ENCODE results near the gene ICE1.
"Not testable (repeated sequence)": the region's sequence is repeated elsewhere in the genome, so short reads cannot be mapped to it uniquely, and the experiment has no call there.

The ICE1 gene

GRCh38 chr5:5492087-5492933 is 69.8 kb downstream of the ICE1 start:
- peak; percentile 56 for DNase-seq (ENCODE audit: low read depth)

- not testable (repeated sequence) for DNase-seq (ENCODE audit: low read depth)
Observed at GRCh38 chr5:5492934-5493271, 70.4 kb downstream of the ICE1 start.

DNA sequence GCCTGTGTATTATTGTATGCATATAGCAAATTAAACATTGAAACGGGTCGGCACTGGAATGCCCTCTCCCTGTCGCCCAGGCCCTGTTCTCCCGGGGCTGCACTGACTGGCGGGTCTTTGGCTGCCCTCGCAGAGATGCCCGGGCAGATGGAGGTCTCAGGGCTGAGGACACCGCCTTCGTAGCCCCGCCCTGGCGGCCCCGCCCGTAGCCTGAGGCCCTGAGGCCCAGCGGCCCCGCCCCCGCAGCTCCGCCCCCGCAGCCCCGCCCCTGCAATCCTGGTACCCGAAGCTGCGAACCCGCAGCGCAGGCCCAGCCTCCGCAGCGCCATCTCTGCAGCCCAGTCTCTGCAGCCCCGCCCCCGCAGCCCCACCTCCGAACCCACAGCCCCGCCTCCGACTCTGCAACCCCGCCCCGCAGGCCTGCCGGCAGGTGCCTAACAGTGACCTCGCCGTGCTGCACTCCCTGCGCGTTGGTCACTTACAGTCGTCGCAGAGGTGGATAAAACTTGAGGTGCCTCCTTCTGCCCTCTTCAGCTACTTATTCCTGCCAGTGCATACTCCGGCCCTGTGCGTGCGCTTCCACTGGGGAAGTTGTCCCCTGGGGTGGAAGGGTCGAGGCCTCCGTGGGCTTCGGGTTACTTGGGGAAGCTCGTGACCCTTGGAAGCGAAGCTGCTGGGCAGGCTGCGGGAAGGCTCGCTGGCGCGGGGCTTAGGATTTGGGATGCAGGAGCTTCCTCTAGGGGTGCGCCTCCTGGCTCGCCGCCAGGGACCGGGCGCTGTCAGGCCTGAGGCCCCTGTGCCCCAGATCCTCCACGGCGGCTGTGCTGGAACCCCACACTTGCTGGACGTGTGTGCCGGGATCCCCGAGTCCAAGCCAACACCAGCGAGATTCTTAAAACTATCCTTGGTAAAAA is 72.3 kb downstream of the ICE1 start:
- peak; percentile 52 for DNase-seq (ENCODE audit: low read depth)

- DNase-seq (ENCODE audit: low read depth): peak; percentile 52
Observed at GRCh38 chr5:5497152-5497788, 74.8 kb downstream of the ICE1 start.

- DNase-seq (ENCODE audit: low read depth): no peak
Observed at GRCh38 chr5:5499442-5499841, 77.0 kb downstream of the ICE1 start.

DNA sequence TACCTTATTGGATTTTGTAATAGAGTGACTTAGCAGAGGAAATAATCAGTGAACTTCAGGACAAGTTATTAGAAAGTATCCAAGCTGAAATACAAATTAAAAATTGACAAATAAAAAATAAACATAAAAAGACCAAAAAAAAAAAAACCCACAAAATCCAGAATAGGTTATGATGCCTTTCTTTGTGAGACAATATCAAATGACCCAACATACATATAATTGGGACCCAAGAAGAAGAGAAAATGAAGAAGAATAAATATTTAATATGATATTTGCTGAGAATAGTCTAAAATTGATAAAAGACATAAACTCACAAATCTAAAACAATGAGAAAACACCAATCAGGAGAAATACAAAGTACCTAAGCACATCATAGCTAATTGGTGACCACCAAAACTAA is 81.8 kb downstream of the ICE1 start:
- DNase-seq (ENCODE audit: low read depth): no peak

DNA sequence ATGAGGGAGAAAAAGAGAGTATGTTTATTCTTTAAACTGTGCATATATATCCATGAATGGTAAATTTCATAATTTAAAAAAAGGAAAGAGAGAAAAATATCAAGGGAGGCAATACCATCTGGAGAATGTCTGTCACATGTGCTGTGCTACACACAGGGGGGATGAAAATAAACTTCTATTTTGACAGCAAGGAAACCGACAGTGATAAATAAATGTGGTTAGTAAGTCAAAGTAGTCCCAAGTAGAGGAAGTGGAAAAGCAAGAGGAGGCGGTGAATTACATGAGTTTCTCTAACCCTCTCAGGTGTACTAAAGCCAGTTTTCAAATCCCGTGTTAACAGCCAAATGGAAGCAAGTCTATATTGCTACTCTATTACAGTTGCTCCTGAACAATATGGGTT is 83.3 kb downstream of the ICE1 start:
- DNase-seq (ENCODE audit: low read depth): no peak

GRCh38 chr5:5508391-5508790 is 85.9 kb downstream of the ICE1 start:
- no peak for DNase-seq (ENCODE audit: low read depth)

GRCh38 chr5:5511904-5512416 is 89.5 kb downstream of the ICE1 start:
- DNase-seq (ENCODE audit: low read depth): no peak

DNA sequence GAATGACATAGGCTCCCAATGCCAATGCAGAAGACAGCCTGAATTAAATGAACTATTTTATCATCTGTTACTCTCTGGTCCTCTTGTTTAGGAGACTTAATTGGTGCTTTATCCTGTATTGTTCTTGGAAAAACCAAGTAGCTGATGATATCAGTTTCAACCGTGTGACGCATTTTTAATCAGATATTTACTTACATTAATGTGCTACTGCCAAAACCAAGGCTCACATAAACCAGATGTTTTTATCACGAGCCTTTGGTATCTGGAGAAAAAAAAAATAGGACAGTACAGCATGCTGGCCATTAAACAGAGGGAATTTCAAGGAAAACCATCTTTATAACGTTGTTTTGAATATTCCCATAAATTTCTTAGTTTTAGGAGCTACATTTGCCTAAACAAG is 90.1 kb downstream of the ICE1 start:
- DNase-seq (ENCODE audit: low read depth): no peak

DNA sequence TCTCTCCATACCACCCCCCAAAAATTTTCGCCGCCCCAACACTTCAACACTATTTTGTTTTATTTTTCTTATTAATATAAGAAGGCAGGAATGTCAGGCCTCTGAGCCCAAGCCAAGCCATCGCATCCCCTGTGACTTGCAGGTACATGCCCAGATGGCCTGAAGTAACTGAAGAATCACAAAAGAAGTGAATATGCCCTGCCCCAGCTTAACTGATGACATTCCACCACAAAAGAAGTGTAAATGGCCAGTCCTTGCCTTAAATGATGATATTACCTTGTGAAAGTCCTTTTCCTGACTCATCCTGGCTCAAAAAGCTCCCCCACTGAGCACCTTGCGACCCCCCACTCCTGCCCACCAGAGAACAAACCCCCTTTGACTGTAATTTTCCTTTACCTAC is 98.1 kb downstream of the ICE1 start:
- DNase-seq (ENCODE audit: low read depth): not testable (repeated sequence)

DNA sequence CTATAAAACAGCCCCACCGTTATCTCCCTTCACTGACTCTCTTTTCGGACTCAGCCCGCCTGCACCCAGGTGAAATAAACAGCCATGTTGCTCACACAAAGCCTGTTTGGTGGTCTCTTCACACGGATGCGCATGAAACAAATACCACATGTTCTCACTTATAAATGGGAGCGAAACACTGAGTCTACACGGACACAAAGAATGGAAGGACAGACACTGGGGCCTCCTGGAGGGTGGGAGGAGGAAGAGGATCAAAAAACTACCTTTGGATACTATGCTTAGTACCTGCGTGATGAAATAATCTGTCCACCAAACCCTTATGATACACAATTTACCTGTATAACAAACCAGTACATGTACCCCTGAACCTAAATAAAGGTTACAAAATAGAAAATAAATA is 98.6 kb downstream of the ICE1 start:
- DNase-seq (ENCODE audit: low read depth): no peak

GRCh38 chr5:5521478-5521877 is 99.0 kb downstream of the ICE1 start:
- DNase-seq (ENCODE audit: low read depth): no peak

DNA sequence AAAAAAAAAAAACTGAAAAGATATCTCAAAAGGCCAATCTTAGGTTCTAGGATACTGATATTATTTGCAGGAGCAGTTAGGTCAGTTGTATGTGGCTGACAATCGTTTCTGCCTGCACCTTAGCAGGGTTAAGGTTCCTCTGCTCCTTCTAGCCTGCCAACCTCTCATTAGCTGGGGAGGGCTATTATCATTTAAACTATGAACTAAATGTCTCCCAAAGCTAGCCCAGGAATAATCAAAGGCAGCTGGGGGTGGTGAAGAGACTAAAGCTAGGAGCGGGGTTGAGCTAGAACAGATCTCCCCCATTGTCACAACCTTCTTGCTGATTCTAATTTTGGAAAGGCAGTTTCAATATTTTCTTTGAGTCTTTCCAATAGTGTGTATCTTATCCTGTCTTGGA is 99.9 kb downstream of the ICE1 start:
- no peak for DNase-seq (ENCODE audit: low read depth)

GRCh38 chr5:5523066-5523505 is 100.6 kb downstream of the ICE1 start:
- peak; percentile 42 for DNase-seq (ENCODE audit: low read depth)

DNA sequence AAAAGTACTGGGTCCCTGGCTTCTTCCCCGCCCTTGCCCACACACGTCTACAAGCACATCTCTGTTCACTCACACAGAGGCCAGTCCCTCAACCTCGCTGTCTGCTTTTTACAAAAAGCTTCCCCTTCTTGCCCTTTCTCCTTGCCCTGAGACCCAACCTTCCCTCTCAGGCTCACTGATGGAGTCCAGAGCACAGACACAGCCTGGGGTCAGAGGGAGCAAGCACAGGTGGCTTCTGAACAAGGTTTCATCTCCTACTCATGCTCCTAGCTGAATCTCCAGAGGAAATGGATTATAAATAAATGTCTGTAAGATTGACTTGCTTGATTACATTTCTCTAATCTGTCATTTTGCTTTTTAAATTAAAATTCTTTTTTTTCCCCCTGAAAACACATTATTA is 101.8 kb downstream of the ICE1 start:
- no peak for DNase-seq (ENCODE audit: low read depth)

GRCh38 chr5:5531371-5531770 is 108.9 kb downstream of the ICE1 start:
- no peak for DNase-seq (ENCODE audit: low read depth)

- no peak for DNase-seq (ENCODE audit: low read depth)
Observed at GRCh38 chr5:5532306-5533076, 110.0 kb downstream of the ICE1 start.

DNA sequence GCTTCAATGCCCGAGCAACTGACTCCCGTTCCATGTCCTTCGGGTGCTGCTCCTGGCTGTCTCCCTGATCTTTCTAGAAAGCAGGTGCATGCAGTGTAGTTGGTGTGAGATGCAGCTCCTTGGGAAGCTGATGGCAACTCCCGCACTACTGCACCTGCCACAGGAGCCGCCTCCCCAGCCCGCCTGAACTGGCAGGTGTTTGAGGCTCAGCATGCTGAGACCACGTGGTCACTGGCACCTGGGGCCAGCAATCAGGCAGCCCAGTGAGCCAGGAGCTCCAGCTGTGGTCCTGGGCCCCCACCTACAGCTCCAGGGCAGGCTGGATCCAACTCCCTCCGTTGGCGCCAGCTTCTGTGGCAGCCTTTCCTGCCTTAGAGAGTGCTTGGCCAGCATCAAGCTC is 111.5 kb downstream of the ICE1 start:
- DNase-seq (ENCODE audit: low read depth): no peak

GRCh38 chr5:5534333-5534732 is 111.9 kb downstream of the ICE1 start:
- no peak for DNase-seq (ENCODE audit: low read depth)

GRCh38 chr5:5536871-5537270 is 114.4 kb downstream of the ICE1 start:
- DNase-seq (ENCODE audit: low read depth): no peak

DNA sequence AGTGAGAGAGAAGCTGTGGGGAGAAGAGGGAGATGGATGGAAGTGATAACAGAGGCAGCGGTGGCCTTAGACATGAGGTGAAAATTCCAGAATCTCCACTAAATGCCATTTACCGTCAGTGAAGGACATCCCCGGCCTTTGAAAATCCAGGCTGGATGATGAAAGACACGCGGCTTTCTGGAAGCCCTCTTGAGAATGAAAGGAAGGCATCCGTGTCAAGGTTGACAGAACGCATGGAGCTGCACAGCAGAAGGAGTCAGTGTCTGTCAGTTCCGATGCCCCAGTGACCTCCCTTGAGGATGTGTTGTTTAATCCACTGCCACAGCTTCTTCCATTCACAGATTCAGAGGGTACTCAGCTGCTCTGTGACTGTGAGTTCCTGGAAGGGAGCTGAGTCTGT is 114.9 kb downstream of the ICE1 start:
- no peak for DNase-seq (ENCODE audit: low read depth)
